Adrenal gland (tissue), 5 donors: ENCODE data around the gene STARD10.

Experiments used
- CTCF ChIP-seq, 6 experiments: fragments of 450-650 bp in 4 of 6; fragments of 200-600 bp in 2 of 6; sonication (generic) in 1 of 6; IDR thresholded peaks; 1 replicate in 5 of 6; 2 replicates in 1 of 6; pipeline versions ENCODE4 v1.5.1 to v1.8.0; 2016 to 2021; ENCODE audit warnings: antibody characterized with exemption in 6 of 6, mild to moderate bottlenecking in 2 of 6, moderate library complexity in 1 of 6
- POLR2A ChIP-seq, 2 donors: fragments of 450-650 bp; IDR thresholded peaks; one replicate each; pipeline ENCODE4 v1.6.1; 2017; ENCODE audit warnings: antibody characterized with exemption in 2 of 2, mild to moderate bottlenecking in 2 of 2, moderate library complexity in 1 of 2
- donor health status: DM: no; HTN: no; CAD: no.

GRCh38 chr11:72781063-72781312, 12.9 kb downstream of the STARD10 start:
- no peak for TF ChIP-seq CTCF (IDR thresholded peaks at IDR 0.05)
- TF ChIP-seq POLR2A (IDR thresholded peaks at IDR 0.05) = peak in 1 of 2 donors; percentile 22
